Peyer's patch (tissue), 4 donors: ENCODE measurements around the gene SWAP70. TPM values are rescaled to one million over a fixed set of nuclear protein-coding genes. Genes with fewer than 3 reads are reported as not detected.

Source experiments
- DNase-seq, 3 donors: peaks; one replicate each; pipeline ENCODE4 v3.0.0-alpha.2; 2017 to 2019
- H3K27ac ChIP-seq, 4 donors: fragments of 200-600 bp; sonication (generic); one replicate each; pipeline ENCODE4 v1.5.1; 2016 to 2019
- H3K27me3 ChIP-seq, 2 donors: fragments of 200-600 bp; sonication (generic); one replicate each; pipeline ENCODE4 v1.5.1; 2019
- H3K36me3 ChIP-seq, 3 donors: fragments of 200-600 bp; sonication (generic); one replicate each; pipeline ENCODE4 v1.5.1; 2016 to 2019
- H3K4me1 ChIP-seq, 4 donors: fragments of 200-600 bp; sonication (generic); one replicate each; pipeline ENCODE4 v1.5.1; 2016 to 2019
- H3K4me3 ChIP-seq, 4 donors: fragments of 200-600 bp; sonication (generic); 1 replicate in 3 of 4; 2 replicates in 1 of 4; pipeline ENCODE4 v1.5.1; 2016 to 2019; ENCODE audit warnings: mild to moderate bottlenecking in 1 of 4
- H3K9me3 ChIP-seq, 4 donors: fragments of 200-600 bp; sonication (generic); one replicate each; pipeline ENCODE4 v1.5.1; 2016 to 2019; ENCODE audit warnings: mild to moderate bottlenecking in 1 of 4
- POLR2A ChIP-seq, 2 donors: fragments of 450-650 bp; IDR thresholded peaks; one replicate each; pipeline ENCODE4 v1.5.1; 2017; ENCODE audit warnings: antibody characterized with exemption in 2 of 2, mild to moderate bottlenecking in 2 of 2, moderate library complexity in 2 of 2
- total RNA-seq, 4 donors: library from RNA; depleted of rRNA; stranded (reverse); fragments of >200 nt; gene quantifications; one replicate each; pipeline ENCODE4 v1.1.0, GENCODE V29; 2016
- TF ChIP-seq, protein P1 (sequence below), 6 experiments: fragments of 450-650 bp in 4 of 6; fragments of 200-600 bp in 2 of 6; sonication (generic) in 1 of 6; IDR thresholded peaks; one replicate each; pipeline ENCODE4 v1.5.1; 2017 to 2019; ENCODE audit warnings: antibody characterized with exemption in 6 of 6, mild to moderate bottlenecking in 3 of 6, moderate library complexity in 1 of 6

SWAP70 gene
- total RNA-seq, 4 donors from 2014 or later, result 16.8 to 62.7 (median 26.1) TPM

DNA sequence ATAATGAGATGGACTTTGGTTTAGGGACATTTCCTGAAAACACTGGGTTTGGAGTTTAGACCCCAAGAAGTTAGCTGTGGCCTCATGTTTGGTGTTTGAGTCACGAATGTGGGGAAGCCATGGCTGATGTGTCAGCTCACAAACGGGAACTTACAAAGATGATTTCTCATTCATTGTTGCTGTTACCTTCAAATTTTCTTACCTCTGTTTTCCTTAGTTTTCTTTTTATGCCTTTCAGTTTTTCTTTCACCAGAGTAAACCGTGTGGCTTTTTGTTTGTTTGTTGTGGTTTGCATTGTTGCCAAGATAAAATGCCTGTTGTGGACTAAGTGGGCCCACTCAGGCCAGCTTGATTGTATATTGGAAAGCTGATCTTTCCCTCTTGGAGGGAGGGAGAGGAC lies 89.1 kb downstream of the SWAP70 start:
- peak overlapping the region in 1 of 4 donors; percentile 87 for H3K27ac ChIP-seq
- H3K27me3 ChIP-seq, result no peaks in the 10 kb centered on the region
- TF ChIP-seq POLR2A (IDR thresholded peaks at IDR 0.05), result no peak
- TF ChIP-seq, protein P1, sequence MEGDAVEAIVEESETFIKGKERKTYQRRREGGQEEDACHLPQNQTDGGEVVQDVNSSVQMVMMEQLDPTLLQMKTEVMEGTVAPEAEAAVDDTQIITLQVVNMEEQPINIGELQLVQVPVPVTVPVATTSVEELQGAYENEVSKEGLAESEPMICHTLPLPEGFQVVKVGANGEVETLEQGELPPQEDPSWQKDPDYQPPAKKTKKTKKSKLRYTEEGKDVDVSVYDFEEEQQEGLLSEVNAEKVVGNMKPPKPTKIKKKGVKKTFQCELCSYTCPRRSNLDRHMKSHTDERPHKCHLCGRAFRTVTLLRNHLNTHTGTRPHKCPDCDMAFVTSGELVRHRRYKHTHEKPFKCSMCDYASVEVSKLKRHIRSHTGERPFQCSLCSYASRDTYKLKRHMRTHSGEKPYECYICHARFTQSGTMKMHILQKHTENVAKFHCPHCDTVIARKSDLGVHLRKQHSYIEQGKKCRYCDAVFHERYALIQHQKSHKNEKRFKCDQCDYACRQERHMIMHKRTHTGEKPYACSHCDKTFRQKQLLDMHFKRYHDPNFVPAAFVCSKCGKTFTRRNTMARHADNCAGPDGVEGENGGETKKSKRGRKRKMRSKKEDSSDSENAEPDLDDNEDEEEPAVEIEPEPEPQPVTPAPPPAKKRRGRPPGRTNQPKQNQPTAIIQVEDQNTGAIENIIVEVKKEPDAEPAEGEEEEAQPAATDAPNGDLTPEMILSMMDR (IDR thresholded peaks at IDR 0.05), result no peak
- H3K4me1 ChIP-seq, result peaks cover 0 to 27% (median 17%) of the 10 kb centered on the region in 4 donors
- H3K4me3 ChIP-seq, result no peak overlapping the region
- DNase-seq, result no peak
- H3K36me3 ChIP-seq, result peaks cover 0 to 24% (median 0%) of the 10 kb centered on the region in 3 donors
- no peaks in the 10 kb centered on the region for H3K9me3 ChIP-seq

DNA sequence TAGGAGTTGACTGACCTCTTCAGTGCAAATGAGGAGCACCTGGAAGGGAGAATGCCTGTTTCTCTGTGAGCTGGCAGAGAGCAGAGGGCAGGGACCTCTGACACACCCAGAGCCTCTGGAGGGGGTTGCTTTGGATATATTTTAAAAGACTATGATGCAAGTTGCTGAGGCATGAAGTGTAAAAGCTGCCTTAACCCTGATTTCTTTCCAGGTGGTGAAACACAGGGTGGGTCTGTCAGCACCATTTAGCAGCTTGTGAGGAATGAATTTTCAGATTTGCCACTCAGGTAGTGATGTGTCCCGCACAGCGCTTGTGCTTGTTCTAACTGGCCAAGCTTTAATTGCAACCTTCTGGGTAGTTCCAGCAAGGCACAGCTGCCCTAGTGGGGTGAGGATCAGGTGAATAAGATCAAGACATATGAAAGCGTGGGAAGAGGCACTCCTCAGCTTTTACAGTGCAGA lies 90.2 kb downstream of the SWAP70 start:
- Histone ChIP-seq H3K27ac (peak overlapping the region in 2 of 4 donors; percentile 11 to 87), H3K4me3 (no peak overlapping the region), H3K4me1 (peaks cover 0 to 29% (median 20%) of the 10 kb centered on the region in 4 donors), H3K36me3 (peaks cover 0 to 21% (median 0%) of the 10 kb centered on the region in 3 donors), H3K9me3 (no peaks in the 10 kb centered on the region), H3K27me3 (no peaks in the 10 kb centered on the region)
- TF ChIP-seq POLR2A (IDR thresholded peaks at IDR 0.05), result no peak
- TF ChIP-seq, protein P1 (IDR thresholded peaks at IDR 0.05), result no peak
- DNase-seq, result no peak

DNA sequence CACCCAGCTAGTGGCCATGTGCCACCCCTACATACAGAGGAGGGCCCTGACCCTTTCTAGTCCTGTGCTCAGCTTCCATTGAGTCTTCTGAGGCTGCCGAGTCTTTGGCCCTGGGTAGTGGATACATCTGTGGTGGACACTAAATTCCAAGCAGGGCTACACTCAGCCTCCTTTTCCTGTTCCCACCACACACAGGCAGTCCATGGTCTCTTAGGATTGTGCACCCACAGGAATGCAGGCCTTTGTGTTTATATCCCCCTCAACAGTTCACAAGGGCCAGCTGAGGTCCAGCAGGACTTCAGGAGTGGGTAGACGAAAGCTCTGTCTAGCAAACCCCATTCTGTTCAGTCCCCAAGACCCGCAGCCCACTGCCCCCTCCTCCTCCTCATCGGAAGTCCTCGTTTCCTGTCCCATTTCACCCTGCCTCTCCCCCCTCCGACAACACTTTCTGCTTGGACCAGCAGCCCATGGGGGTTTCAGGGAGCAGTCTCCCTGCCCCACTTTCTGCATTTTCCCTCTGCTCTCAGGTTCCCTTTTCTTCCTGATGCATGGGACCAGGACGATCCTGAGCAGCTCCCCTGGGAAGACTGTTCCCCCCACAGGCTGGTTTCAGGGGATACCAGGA lies 91.8 kb downstream of the SWAP70 start:
- Histone ChIP-seq H3K9me3 (no peaks in the 10 kb centered on the region), H3K36me3 (peaks cover 0 to 5% (median 0%) of the 10 kb centered on the region in 3 donors), H3K4me3 (no peak overlapping the region), H3K27ac (peak overlapping the region in 3 of 4 donors; percentile 14 to 87 (median 24)), H3K4me1 (peaks cover 2 to 38% (median 28%) of the 10 kb centered on the region in 4 donors), H3K27me3 (no peaks in the 10 kb centered on the region)
- TF ChIP-seq, protein P1 (IDR thresholded peaks at IDR 0.05), result no peak
- no peak for TF ChIP-seq POLR2A (IDR thresholded peaks at IDR 0.05)
- peak in 1 of 3 donors; percentile 51 for DNase-seq

DNA sequence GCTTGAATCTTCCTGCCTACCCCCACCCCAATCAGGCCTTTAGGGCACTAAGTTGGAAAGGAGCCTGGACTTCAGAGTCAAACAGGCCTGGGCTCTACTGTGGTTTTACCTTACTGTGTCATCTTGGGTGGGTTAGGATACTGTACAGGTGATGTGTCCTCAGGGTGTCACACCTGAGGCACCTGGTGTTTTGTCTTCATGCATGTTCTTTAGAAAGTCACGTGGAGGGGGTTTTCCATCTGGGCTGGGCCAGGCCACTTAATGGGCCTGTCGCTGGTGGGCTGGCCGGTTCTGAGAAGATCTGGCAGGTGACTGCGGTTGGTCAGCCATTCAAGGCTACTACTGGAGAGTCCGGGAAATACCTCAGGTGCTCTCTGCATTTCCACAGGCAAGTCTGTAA lies 92.6 kb downstream of the SWAP70 start:
- Histone ChIP-seq H3K27ac (peak overlapping the region in 2 of 4 donors; percentile 24 to 87), H3K27me3 (no peaks in the 10 kb centered on the region), H3K4me1 (peaks cover 2 to 39% (median 28%) of the 10 kb centered on the region in 4 donors), H3K36me3 (no peaks in the 10 kb centered on the region), H3K4me3 (no peak overlapping the region), H3K9me3 (no peaks in the 10 kb centered on the region)
- no peak for DNase-seq
- TF ChIP-seq, protein P1 (IDR thresholded peaks at IDR 0.05), result no peak
- TF ChIP-seq POLR2A (IDR thresholded peaks at IDR 0.05), result no peak

DNA sequence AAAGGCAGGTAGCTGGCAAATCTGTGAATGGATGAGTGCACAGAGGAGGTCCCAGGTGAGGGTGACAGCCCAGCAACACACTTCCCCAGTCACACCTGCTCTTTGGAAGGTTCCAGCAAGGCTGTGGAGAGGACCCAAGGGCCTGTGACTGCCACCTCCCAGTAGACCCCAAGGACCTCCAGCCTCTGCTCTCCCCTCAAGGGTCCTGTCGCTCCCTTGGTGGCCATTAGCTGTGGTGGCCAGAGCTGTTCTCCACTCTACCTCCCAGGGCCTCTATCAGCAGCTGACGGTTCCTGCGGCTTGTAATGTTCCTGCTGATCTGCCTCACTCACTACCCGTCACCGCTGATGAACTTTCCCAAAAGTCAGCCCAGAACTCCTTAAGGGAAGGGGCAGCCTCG lies 93.0 kb downstream of the SWAP70 start:
- Histone ChIP-seq H3K4me1 (peaks cover 2 to 39% (median 28%) of the 10 kb centered on the region in 4 donors), H3K36me3 (no peaks in the 10 kb centered on the region), H3K9me3 (no peaks in the 10 kb centered on the region), H3K27me3 (no peaks in the 10 kb centered on the region), H3K4me3 (no peak overlapping the region), H3K27ac (peak overlapping the region in 1 of 4 donors; percentile 87)
- no peak for DNase-seq
- TF ChIP-seq POLR2A (IDR thresholded peaks at IDR 0.05), result no peak

DNA sequence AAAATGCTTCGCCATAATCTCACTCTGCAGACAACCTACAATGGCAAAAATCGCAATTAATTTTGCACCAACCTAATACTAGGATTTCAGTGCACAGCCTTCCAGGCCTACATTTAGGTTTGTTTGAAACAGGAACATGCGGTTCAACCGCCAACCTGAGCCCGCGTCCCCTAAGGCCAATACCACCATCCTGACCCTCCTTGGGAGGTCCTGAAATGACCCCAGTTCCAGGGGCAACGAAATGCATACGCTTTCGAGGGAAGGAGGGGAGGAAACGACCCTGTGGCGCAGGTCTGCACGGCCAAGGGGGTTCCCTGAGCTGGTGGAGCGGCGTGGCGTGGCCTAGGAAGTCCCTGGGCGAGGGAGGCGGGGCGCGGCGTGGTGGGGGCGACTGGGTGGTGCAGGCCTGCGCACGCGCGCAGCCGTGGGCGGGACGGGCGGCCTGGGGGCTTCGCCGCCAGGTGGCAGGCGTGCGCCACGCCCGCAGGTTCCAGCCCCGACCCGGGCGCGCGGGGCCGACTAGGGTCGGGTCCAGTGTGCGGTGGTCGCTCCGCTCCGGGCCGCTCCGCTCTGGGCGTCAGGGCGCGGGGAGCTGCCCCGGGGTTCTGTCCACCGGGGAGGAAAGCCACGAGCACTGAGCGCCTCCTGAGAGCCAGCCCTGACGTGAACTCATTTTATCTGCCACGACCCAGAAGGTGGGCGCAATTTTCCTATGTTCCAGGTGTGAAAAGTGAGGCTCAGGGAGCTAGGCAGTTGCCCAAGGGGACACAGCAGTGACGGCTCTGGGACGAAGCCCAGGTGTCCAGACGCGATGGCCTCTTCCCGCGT lies 94.1 kb downstream of the SWAP70 start:
- DNase-seq, result peak; percentile 91 to 96 (median 92)
- Histone ChIP-seq H3K9me3 (no peaks in the 10 kb centered on the region), H3K27ac (peak overlapping the region; percentile 81 to 91 (median 88)), H3K27me3 (no peaks in the 10 kb centered on the region), H3K4me3 (peak overlapping the region; percentile 58 to 84 (median 81)), H3K36me3 (no peaks in the 10 kb centered on the region), H3K4me1 (peaks cover 2 to 39% (median 28%) of the 10 kb centered on the region in 4 donors)
- peak in 1 of 2 donors; percentile 28 for TF ChIP-seq POLR2A (IDR thresholded peaks at IDR 0.05)
- TF ChIP-seq, protein P1 (IDR thresholded peaks at IDR 0.05), result peak; percentile 81 to 96 (median 94)
